LNCaP clone FGC (cell line): ENCODE measurements around the gene BTBD2.
"Not testable (repeated sequence)": the region's sequence is repeated elsewhere in the genome, so short reads cannot be mapped to it uniquely, and the experiment has no call there.

Source experiments
- DNase-seq: peaks from one replicate; pipeline ENCODE4 v3.0.0-alpha.2; 2011; ENCODE audit warnings: low read depth
- H3K4me3 ChIP-seq: 2 replicates; pipeline ENCODE4 v1.5.1; 2011; ENCODE audit warnings: mild to moderate bottlenecking, low read depth, low read length, control low read depth
- CTCF ChIP-seq: IDR thresholded peaks from 2 replicates; pipeline ENCODE4 v1.5.1; 2012; ENCODE audit warnings: mild to moderate bottlenecking; ENCODE audit not compliant: control insufficient read depth, insufficient read depth; ENCODE audit errors: extremely low read depth

BTBD2 gene

GRCh38 chr19:2037651-2038255, 22.2 kb upstream of the BTBD2 start:
- no peak for TF ChIP-seq CTCF
- no peak for DNase-seq
- no peak overlapping the region for H3K4me3 ChIP-seq

DNA sequence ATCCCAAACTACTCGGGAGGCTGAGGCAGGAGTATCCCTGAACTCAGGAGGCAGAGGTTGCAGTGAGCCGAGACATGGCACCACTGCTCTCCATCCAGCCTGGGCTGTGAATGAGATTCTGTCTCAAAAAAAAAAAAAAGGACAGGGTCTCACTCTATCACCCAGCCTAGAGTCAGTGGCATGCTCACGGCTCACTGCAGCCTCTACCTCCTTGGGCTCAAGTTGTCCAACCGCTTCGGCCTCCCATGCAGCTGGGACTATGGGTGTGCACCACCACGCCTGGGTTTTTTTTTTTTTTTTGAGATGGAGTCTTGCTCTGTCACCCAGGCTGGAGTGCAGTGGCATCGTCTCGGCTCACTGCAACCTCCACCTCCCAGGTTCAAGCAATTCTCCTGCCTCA, 20.9 kb upstream of the BTBD2 start:
- DNase-seq = no peak
- TF ChIP-seq CTCF = no peak
- no peak overlapping the region for H3K4me3 ChIP-seq

GRCh38 chr19:2035590-2035991, 20.1 kb upstream of the BTBD2 start:
- no peak for DNase-seq
- H3K4me3 ChIP-seq = no peak overlapping the region
- TF ChIP-seq CTCF = no peak

DNA sequence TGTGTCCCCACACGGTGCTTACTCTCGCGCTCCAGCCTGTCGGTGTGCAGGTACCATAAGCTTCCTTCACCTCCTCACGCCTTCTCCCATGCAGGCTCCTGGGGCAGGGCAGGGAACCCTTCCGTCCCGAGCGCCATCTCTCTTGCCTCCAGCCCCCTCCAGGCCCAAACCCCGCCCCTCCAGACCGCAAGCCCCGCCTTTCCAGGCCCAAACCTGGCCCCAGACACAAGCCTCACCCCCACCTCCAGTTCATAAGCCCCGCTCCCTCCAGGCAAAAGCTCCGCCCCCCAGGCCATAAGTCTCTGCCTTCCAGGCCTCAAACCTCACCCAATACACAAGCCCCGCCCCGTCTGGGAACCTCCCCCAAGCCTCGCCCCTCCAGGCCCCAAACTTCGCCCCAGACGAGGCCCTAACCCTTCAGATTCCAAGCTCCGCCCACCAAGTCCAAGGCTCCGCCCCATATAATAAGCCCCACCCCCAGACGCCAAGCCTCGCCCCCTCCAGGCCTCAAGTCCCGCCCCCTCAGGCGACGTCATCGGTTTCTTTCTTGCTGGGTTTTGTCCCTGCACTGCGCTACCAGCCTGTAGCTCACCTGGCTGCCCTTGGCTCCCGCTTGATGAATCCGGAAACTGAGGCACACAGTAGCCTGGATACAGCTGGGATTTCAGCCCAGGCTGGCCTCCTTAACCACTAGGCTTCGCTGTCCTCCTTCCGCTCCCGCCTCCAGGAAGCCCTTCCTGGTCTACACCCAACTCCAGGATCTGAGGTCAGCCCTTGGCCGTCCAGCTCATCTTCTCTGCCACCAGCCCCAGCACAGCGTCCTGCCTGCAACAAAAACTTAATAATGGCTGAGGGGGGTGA, 19.4 kb upstream of the BTBD2 start:
- DNase-seq = no peak
- H3K4me3 ChIP-seq = no peak overlapping the region
- no peak for TF ChIP-seq CTCF

DNA sequence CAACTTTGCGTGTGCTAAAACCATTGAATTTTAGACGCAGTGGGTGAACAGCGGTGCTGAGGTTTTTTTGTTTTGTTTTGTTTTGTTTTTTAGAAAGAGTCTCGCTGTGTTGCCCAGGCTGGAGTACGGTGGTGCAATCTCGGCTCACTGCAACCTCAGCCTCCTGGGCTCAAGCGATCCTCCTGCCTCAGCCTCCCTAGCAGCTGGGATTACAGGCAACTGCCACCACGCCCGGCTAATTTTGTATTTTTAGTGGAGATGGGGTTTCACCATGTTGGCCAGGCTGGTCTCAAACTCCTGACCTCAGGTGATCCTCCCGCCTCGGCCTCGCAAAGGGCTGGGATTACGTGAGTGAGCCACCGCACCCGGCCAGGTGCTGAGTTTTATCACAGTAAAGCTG, 18.7 kb upstream of the BTBD2 start:
- H3K4me3 ChIP-seq, DNase-seq: not testable (repeated sequence)

- no peak for TF ChIP-seq CTCF
- DNase-seq = no peak
- H3K4me3 ChIP-seq = no peak overlapping the region
Observed at GRCh38 chr19:2033825-2034159, 18.3 kb upstream of the BTBD2 start.

- no peak for TF ChIP-seq CTCF
- no peak for DNase-seq
- H3K4me3 ChIP-seq = no peak overlapping the region
Observed at GRCh38 chr19:2033115-2033824, 17.8 kb upstream of the BTBD2 start.
